H1 (cell line): Measurements from ENCODE around the gene TSG101. TPM values are rescaled to one million over a fixed set of nuclear protein-coding genes. Genes with fewer than 3 reads are reported as not detected.

Experiments
- CTCF ChIP-seq, 3 experiments: IDR thresholded peaks; 1 replicate in 2 of 3; 2 replicates in 1 of 3; pipeline versions ENCODE4 v1.5.1 to v1.6.1; 2011; ENCODE audit warnings: low read length in 3 of 3, mild to moderate bottlenecking in 3 of 3, inconsistent platforms in 2 of 3, low read depth in 1 of 3, moderate library complexity in 1 of 3; ENCODE audit not compliant: insufficient read depth in 1 of 3; ENCODE audit errors: control extremely low read depth in 1 of 3
- POU5F1 ChIP-seq: IDR thresholded peaks from 2 replicates; pipeline ENCODE4 v1.6.1; 2011; ENCODE audit warnings: low read depth, mild to moderate bottlenecking, low read length, moderate library complexity
- polyA plus RNA-seq, 7 experiments: library from polyadenylated mRNA; depleted of rRNA in 3 of 7; stranded (reverse) in 5 of 7; unstranded in 2 of 7; fragments of >200 nt in 5 of 7; fragments of 200-250 nt in 2 of 7; gene quantifications; 1 replicate in 5 of 7; 2 replicates in 1 of 7; 4 replicates in 1 of 7; pipeline versions ENCODE4 v1.2.1 to v1.2.3, GENCODE V29; 2011 to 2013; ENCODE audit warnings: missing spikeins in 2 of 7, mixed read lengths in 2 of 7
- total RNA-seq: library from RNA; stranded (reverse); fragmentation: NEBNext Ultra II Directional; extraction: Animal tissue kit (Norgen Biotek cat#: 25700); gene quantifications from 2 replicates; pipeline ENCODE4 v1.2.1, GENCODE V29; 2021

The TSG101 gene
- total and polyA plus RNA-seq, 2 of the 8 experiments (the other 6 are each of a cell fraction or from before 2014, with no cell fraction given), result 50.8 to 151 TPM

GRCh38 chr11:18452927-18453326 lies 73.8 kb downstream of the TSG101 start (continued):
- TF ChIP-seq CTCF (IDR thresholded peaks at IDR 0.05; ENCODE audit: control extremely low read depth in 1 of 3, insufficient read depth in 1 of 3, low read depth in 1 of 3, low read length in 3 of 3), result no peak
- no peak for TF ChIP-seq POU5F1
